IMR-90 (cell line): ENCODE measurements around the gene LPGAT1. TPM values are rescaled to one million over a fixed set of nuclear protein-coding genes. Genes with fewer than 3 reads are reported as not detected.

ENCODE experiments used
- ATAC-seq: fragments of 200-7000 bp; cut with Tn5 transposase; 2 replicates; pipeline ENCODE4 v1.9.1; 2020; ENCODE audit warnings: low read depth, mild to moderate bottlenecking, moderate library complexity
- BruUV-seq: library from RNA; stranded (reverse); fragments of 400-500 nt; replicated peaks from 2 replicates; lab custom pipeline; 2021; lab: Mats Ljungman, UMichigan
- CTCF ChIA-PET: fragments of 300-600 bp; formaldehyde crosslinking; extraction: SDS; loops from one replicate; lab custom pipeline; 2021; ENCODE audit warnings: antibody characterized with exemption; lab: Yijun Ruan, JAX
- POLR2A ChIA-PET: fragments of 300-600 bp; sonication (Branson Sonifier 250); formaldehyde crosslinking; loops from one replicate; lab custom pipeline; 2022; ENCODE audit warnings: antibody characterized with exemption; ENCODE audit not compliant: unreplicated experiment; lab: Charles Lee
- DNase-seq: peaks from one replicate; pipeline ENCODE4 v3.0.0; 2013
- H2AFZ ChIP-seq: replicated peaks from 2 replicates; pipeline ENCODE3; 2013; ENCODE audit warnings: low read length, mild to moderate bottlenecking; ENCODE audit not compliant: poor library complexity
- H2AK5ac ChIP-seq: 2 replicates; pipeline ENCODE4 v1.6.1; 2013; ENCODE audit warnings: low read depth, low read length, inconsistent platforms
- H2AK9ac ChIP-seq: replicated peaks from 2 replicates; pipeline ENCODE3; 2013; ENCODE audit warnings: mild to moderate bottlenecking, low read depth, low read length, moderate library complexity; ENCODE audit not compliant: poor library complexity
- H2BK120ac ChIP-seq: 2 replicates; pipeline ENCODE4 v1.6.1; 2013; ENCODE audit warnings: low read depth, low read length, inconsistent platforms
- H2BK15ac ChIP-seq: 3 replicates; pipeline ENCODE4 v1.6.1; 2013; ENCODE audit warnings: low read depth, low read length, inconsistent platforms
- H2BK20ac ChIP-seq: 2 replicates; pipeline ENCODE4 v1.6.1; 2013; ENCODE audit warnings: low read depth, mild to moderate bottlenecking, inconsistent platforms, low read length, moderate library complexity
- H2BK5ac ChIP-seq: 2 replicates; pipeline ENCODE4 v1.6.1; 2013; ENCODE audit warnings: mild to moderate bottlenecking, low read depth, low read length, inconsistent platforms; ENCODE audit not compliant: poor library complexity, severe bottlenecking
- H3K14ac ChIP-seq: replicated peaks from 2 replicates; pipeline ENCODE4 v1.6.1; 2013; ENCODE audit warnings: low read depth, low read length, inconsistent platforms
- H3K18ac ChIP-seq: 2 replicates; pipeline ENCODE4 v1.6.1; 2013; ENCODE audit warnings: low read depth, low read length, control low read depth
- H3K23ac ChIP-seq: 2 replicates; pipeline ENCODE4 v1.6.1; 2013; ENCODE audit warnings: low read depth, low read length, inconsistent platforms
- H3K27ac ChIP-seq: 2 replicates; pipeline ENCODE4 v1.5.1; 2013; ENCODE audit warnings: mild to moderate bottlenecking, control low read depth, low read length; ENCODE audit not compliant: insufficient read depth
- H3K27me3 ChIP-seq: 2 replicates; pipeline ENCODE4 v1.6.1; 2013; ENCODE audit warnings: low read length; ENCODE audit not compliant: control insufficient read depth, insufficient read depth
- H3K36me3 ChIP-seq: 2 replicates; pipeline ENCODE4 v1.6.1; 2013; ENCODE audit warnings: low read length, mixed read lengths; ENCODE audit not compliant: control insufficient read depth, insufficient read depth
- H3K4ac ChIP-seq: 2 replicates; pipeline ENCODE4 v1.6.1; 2013; ENCODE audit warnings: low read depth, low read length, inconsistent platforms
- H3K4me1 ChIP-seq: 2 replicates; pipeline ENCODE4 v1.6.1; 2013; ENCODE audit warnings: low read length, mixed read lengths; ENCODE audit not compliant: control insufficient read depth, insufficient read depth
- H3K4me2 ChIP-seq: 2 replicates; pipeline ENCODE4 v1.6.1; 2013; ENCODE audit warnings: low read depth, mild to moderate bottlenecking, control low read depth, low read length, moderate library complexity
- H3K4me3 ChIP-seq: 2 replicates; pipeline ENCODE4 v1.5.1; 2013; ENCODE audit warnings: low read depth, mild to moderate bottlenecking, control low read depth, low read length, moderate library complexity; ENCODE audit not compliant: insufficient read depth
- H3K56ac ChIP-seq: 2 replicates; pipeline ENCODE4 v1.6.1; 2013; ENCODE audit warnings: low read length, inconsistent platforms; ENCODE audit not compliant: insufficient read depth; ENCODE audit errors: extremely low read depth
- H3K79me1 ChIP-seq, 2 experiments: 2 replicates each; pipeline ENCODE4 v1.6.1; 2013; ENCODE audit warnings: low read length in 2 of 2, inconsistent platforms in 1 of 2, low read depth in 1 of 2
- H3K9ac ChIP-seq: 2 replicates; pipeline ENCODE4 v1.6.1; 2013; ENCODE audit warnings: low read depth, low read length, control low read depth
- H3K9me1 ChIP-seq: 2 replicates; pipeline ENCODE4 v1.6.1; 2013; ENCODE audit warnings: low read length, inconsistent platforms; ENCODE audit not compliant: insufficient read depth
- H3K9me3 ChIP-seq: 2 replicates; pipeline ENCODE4 v1.6.1; 2013; ENCODE audit warnings: low read length; ENCODE audit not compliant: control insufficient read depth, insufficient read depth
- H4K20me1 ChIP-seq: 2 replicates; pipeline ENCODE4 v1.6.1; 2013; ENCODE audit warnings: low read length, inconsistent platforms; ENCODE audit not compliant: insufficient read depth
- H4K5ac ChIP-seq: 2 replicates; pipeline ENCODE4 v1.6.1; 2013; ENCODE audit warnings: mild to moderate bottlenecking, low read depth, low read length, control low read depth
- H4K8ac ChIP-seq, 2 experiments: 2 replicates each; pipeline ENCODE4 v1.6.1; 2013; ENCODE audit warnings: low read depth in 2 of 2, low read length in 2 of 2, control low read depth in 1 of 2, inconsistent platforms in 1 of 2
- H4K91ac ChIP-seq: 2 replicates; pipeline ENCODE4 v1.6.1; 2013; ENCODE audit warnings: low read depth, low read length, inconsistent platforms; ENCODE audit not compliant: insufficient read depth
- BHLHE40 ChIP-seq: fragments of 150-350 bp; IDR thresholded peaks from 2 replicates; pipeline ENCODE4 v1.6.1; 2016; ENCODE audit warnings: mild to moderate bottlenecking, low read depth, low read length
- CHD1 ChIP-seq: IDR thresholded peaks from 2 replicates; pipeline ENCODE4 v1.6.1; 2012; ENCODE audit warnings: low read depth, low read length, improper control_type of control experiment
- CTCF ChIP-seq: conservative IDR thresholded peaks from 2 replicates; pipeline ENCODE4 v1.5.1; 2012; ENCODE audit warnings: mild to moderate bottlenecking, low read depth, low read length, improper control_type of control experiment
- FOS ChIP-seq: fragments of 150-350 bp; IDR thresholded peaks from 2 replicates; pipeline ENCODE4 v1.6.1; 2016; ENCODE audit warnings: low read depth, low read length
- MAFK ChIP-seq: IDR thresholded peaks from 2 replicates; pipeline ENCODE4 v1.6.1; 2012; ENCODE audit warnings: low read depth, low read length, improper control_type of control experiment
- MAZ ChIP-seq: IDR thresholded peaks from 2 replicates; pipeline ENCODE4 v1.6.1; 2012; ENCODE audit warnings: low read depth, mild to moderate bottlenecking, low read length, improper control_type of control experiment, moderate library complexity, borderline replicate concordance
- NFE2L2 ChIP-seq: fragments of 150-350 bp; IDR thresholded peaks from 2 replicates; pipeline ENCODE4 v1.6.1; 2016; ENCODE audit warnings: low read depth, mild to moderate bottlenecking, low read length
- POLR2A ChIP-seq: IDR thresholded peaks from 2 replicates; pipeline ENCODE4 v1.6.1; 2012; ENCODE audit warnings: mild to moderate bottlenecking, low read depth, low read length
- RCOR1 ChIP-seq: IDR thresholded peaks from 2 replicates; pipeline ENCODE4 v1.6.1; 2012; ENCODE audit warnings: mild to moderate bottlenecking, low read length, improper control_type of control experiment; ENCODE audit not compliant: insufficient replicate concordance
- WGBS, 2 experiments: methylation state at CpG; one replicate each; pipeline versions ENCODE4 v1.1.5 to v1.1.7; 2013; ENCODE audit warnings: missing lambda C conversion rate in 2 of 2; ENCODE audit not compliant: insufficient read length in 1 of 2; ENCODE audit errors: extremely low coverage in 2 of 2; 5-methylcytosine and 5-hydroxymethylcytosine counted together
- dilution Hi-C: fragments of 300-500 bp; cut with HindIII; formaldehyde crosslinking; loops from one replicate; pipeline ENCODE4 v1.14.3; 2018; ENCODE audit warnings: low sequenced_read_pairs; ENCODE audit not compliant: unreplicated experiment
- in situ Hi-C: fragments of 300-500 bp; cut with MboI; formaldehyde crosslinking; loops from 3 replicates; pipeline ENCODE4 v1.14.3; 2019; ENCODE audit warnings: low sequenced_read_pairs, inconsistent platforms, mixed read lengths
- intact Hi-C: fragments of 100-400 bp; cut with micrococcal nuclease; formaldehyde crosslinking; loops from 2 replicates; pipeline ENCODE4 v1.10.0; 2022
- polyA plus RNA-seq, 3 experiments: library from polyadenylated mRNA; depleted of rRNA; stranded (reverse); fragments of >200 nt; gene quantifications; 2 replicates each; pipeline ENCODE4 v1.2.3, GENCODE V29; 2012; ENCODE audit warnings: low replicate concordance in 1 of 3
- total RNA-seq: library from RNA; depleted of rRNA; stranded (reverse); fragments of >200 nt; gene quantifications from 2 replicates; pipeline ENCODE4 v1.2.3, GENCODE V29; 2012
- TF ChIP-seq, protein P1 (sequence below): fragments of 150-350 bp; IDR thresholded peaks from 2 replicates; pipeline ENCODE4 v1.6.1; 2016; ENCODE audit warnings: low read depth, mild to moderate bottlenecking, low read length, moderate library complexity, borderline replicate concordance

Gene LPGAT1
- total and polyA plus RNA-seq, 2 of the 4 experiments (the other 2 are of a cell fraction) = 6.7 to 13.6 TPM

DNA sequence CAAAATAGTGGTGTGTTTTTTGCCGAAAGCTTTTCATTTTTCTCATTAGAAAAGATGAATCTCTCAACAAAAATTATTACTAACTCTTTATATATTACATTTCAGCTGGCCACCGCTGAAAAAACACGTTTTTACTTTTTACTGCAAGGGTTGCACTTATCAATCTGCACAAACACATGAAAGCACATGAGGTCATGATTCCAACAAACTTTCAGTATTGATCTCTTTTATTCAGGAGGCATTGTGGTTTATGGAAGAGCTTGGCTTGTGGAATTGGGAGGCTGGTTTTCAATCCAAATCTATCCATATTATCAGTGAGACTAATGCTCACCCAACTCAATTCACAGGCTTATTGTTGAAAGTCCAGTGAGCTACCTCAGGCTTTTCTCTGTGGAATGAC is 20.6 kb upstream of the LPGAT1 start:
- H2AK9ac ChIP-seq = no peak overlapping the region
- no peaks in the 10 kb centered on the region for H3K36me3 ChIP-seq
- WGBS, 2 experiments = 0% methylated on average over 1 of the region's 3 CpGs; no CpG with 5 or more reads in 1 of the 2 experiments
- H3K27me3 ChIP-seq = no peaks in the 10 kb centered on the region; the same call in 1 of the 2 replicates
- TF ChIP-seq FOS = no peak
- TF ChIP-seq MAFK = no peak
- no peak for TF ChIP-seq CTCF
- TF ChIP-seq MAZ = no peak
- TF ChIP-seq, protein P1, sequence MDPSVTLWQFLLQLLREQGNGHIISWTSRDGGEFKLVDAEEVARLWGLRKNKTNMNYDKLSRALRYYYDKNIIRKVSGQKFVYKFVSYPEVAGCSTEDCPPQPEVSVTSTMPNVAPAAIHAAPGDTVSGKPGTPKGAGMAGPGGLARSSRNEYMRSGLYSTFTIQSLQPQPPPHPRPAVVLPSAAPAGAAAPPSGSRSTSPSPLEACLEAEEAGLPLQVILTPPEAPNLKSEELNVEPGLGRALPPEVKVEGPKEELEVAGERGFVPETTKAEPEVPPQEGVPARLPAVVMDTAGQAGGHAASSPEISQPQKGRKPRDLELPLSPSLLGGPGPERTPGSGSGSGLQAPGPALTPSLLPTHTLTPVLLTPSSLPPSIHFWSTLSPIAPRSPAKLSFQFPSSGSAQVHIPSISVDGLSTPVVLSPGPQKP = no peak
- TF ChIP-seq BHLHE40 = no peak
- TF ChIP-seq CHD1 = no peak
- TF ChIP-seq NFE2L2 = no peak
- no peak for TF ChIP-seq RCOR1
- no peak for TF ChIP-seq POLR2A
- no peak overlapping the region for H3K27ac ChIP-seq
- ATAC-seq = no peak
- H2BK5ac ChIP-seq = no peak overlapping the region
- no peaks in the 10 kb centered on the region for H3K9me3 ChIP-seq
- H4K8ac ChIP-seq = no peak overlapping the region
- no TSS peak for BruUV-seq
- no peak overlapping the region for H2AFZ ChIP-seq
- intact Hi-C loops (no loop called here), dilution Hi-C loops (no loop called here), in situ Hi-C loops (no loop called here)
- no peaks in the 10 kb centered on the region for H4K20me1 ChIP-seq
- DNase-seq = no peak
- H3K4ac ChIP-seq = no peak overlapping the region
- H2BK15ac ChIP-seq = no peak overlapping the region
- no peak overlapping the region for H2BK20ac ChIP-seq
- no peak overlapping the region for H2AK5ac ChIP-seq
- H3K4me3 ChIP-seq = no peak overlapping the region
- H3K23ac ChIP-seq = no peak overlapping the region
- ChIA-PET CTCF (no interaction called here), POLR2A (no interaction called here)
- no peak overlapping the region for H4K91ac ChIP-seq
- no peak overlapping the region for H3K9ac ChIP-seq
- H4K5ac ChIP-seq = no peak overlapping the region
- H3K18ac ChIP-seq = no peak overlapping the region
- no peak overlapping the region for H3K4me2 ChIP-seq
- H3K14ac ChIP-seq = no peak overlapping the region
- no peaks in the 10 kb centered on the region for H3K79me1 ChIP-seq
- no peak overlapping the region for H2BK120ac ChIP-seq
- no peaks in the 10 kb centered on the region for H3K4me1 ChIP-seq
- H3K9me1 ChIP-seq = no peaks in the 10 kb centered on the region
- no peak overlapping the region for H3K56ac ChIP-seq
